Measurements from ENCODE around the gene PTPRN2.

DNA sequence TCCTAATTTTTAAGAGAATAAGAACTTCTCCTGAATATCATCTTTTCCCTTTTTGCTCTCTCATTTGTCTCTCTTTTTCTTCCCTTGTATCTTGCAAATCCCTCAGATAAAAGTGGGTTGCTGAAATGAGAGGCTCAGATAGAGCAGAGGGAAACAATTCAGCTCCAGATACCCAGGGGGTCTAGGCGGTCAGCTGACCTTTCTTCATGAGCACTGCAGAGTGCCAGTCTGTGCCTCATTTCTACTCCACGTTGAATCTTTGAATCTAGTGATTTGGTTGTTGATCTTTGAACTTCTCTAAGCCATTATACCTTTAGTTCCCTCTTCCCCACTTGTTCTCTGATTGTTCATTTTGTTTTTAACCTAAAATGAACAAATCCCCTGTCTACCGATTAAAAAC lies 572.6 kb downstream of the PTPRN2 start:
- TF ChIP-seq, protein P1, sequence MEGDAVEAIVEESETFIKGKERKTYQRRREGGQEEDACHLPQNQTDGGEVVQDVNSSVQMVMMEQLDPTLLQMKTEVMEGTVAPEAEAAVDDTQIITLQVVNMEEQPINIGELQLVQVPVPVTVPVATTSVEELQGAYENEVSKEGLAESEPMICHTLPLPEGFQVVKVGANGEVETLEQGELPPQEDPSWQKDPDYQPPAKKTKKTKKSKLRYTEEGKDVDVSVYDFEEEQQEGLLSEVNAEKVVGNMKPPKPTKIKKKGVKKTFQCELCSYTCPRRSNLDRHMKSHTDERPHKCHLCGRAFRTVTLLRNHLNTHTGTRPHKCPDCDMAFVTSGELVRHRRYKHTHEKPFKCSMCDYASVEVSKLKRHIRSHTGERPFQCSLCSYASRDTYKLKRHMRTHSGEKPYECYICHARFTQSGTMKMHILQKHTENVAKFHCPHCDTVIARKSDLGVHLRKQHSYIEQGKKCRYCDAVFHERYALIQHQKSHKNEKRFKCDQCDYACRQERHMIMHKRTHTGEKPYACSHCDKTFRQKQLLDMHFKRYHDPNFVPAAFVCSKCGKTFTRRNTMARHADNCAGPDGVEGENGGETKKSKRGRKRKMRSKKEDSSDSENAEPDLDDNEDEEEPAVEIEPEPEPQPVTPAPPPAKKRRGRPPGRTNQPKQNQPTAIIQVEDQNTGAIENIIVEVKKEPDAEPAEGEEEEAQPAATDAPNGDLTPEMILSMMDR (IDR thresholded peaks at IDR 0.05) = no peak
- TF ChIP-seq POLR2A (IDR thresholded peaks at IDR 0.05) (no peak), EP300 (IDR thresholded peaks at IDR 0.05) (no peak)
